ENCODE data around the gene METTL25B.

The METTL25B gene

DNA sequence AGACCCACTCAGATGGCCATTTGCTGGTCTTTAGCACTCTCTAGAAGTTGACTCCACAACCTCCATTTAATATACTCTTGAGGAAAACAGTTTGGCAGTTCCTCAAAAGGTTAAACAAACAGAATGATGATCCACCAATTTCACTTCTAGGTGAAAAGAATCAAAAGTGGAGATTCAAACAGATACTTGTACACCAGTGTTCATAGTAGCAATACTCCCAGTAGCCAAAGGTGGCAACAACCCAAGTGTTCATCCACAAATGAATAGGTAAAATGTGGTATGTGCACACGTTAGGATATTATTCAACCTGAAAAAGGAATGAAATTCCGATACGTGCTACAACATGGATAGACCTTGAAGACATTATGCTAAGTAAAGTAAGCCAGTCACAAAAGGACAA, 45.3 kb downstream of the METTL25B start:
- DNase-seq = no peak

DNA sequence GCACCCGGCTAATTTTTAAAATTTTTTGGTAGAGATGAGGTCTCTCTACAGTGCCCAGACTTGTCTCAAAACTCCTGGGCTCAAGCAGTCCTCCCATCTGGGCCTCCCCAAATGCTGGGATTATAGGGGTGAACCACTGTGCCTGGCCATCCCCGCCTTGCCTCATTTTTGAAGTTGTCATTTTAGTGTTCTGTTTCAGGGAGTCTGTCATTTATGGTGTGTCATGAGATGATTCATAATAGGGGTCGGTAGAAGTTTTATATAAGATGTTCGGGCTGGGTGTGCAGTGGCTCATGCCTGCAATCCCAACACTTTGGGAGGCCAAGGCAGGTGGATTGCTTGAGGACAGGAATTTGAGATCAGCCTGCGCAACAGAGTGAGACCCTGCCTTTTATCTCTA, 47.5 kb downstream of the METTL25B start:
- DNase-seq = no peak

DNA sequence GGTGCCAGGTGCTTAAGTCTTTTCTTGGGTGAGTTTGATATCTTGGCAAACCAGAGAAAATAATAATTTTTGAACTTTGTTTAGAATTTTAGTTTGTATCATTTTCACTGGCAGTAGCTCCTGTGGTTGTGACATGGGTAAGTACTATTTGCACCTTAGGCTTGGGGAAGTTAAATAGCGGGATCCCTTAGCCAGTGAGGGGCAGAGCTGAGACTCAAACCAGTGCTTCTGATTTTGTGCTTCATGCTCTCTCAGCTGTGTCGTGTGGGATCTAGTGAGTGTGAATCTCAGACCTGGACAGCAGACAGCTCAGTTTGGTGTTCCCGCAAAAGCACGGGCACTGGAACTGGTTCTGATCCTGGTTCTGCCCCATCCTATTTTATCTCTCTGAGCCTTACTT, 48.7 kb downstream of the METTL25B start:
- no peak for DNase-seq

DNA sequence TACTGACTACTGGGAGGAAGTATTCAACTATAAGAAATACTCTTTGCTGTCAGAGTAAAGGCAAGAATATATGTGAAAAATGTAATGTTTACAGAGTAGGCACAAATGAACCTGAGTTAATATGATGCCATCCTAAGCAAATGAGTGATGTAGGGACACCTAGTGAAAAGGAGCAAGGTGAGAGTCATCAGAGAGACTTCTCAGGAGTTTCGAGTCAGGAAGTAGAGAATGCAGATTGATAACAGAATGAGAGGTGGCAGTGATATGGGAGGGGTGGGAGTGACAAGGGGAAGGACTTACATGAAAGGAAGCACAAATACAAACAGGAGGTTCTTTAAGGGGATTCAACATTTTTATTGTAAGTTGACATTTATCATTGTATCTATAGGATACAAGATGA, 49.3 kb downstream of the METTL25B start:
- no peak for DNase-seq

DNA sequence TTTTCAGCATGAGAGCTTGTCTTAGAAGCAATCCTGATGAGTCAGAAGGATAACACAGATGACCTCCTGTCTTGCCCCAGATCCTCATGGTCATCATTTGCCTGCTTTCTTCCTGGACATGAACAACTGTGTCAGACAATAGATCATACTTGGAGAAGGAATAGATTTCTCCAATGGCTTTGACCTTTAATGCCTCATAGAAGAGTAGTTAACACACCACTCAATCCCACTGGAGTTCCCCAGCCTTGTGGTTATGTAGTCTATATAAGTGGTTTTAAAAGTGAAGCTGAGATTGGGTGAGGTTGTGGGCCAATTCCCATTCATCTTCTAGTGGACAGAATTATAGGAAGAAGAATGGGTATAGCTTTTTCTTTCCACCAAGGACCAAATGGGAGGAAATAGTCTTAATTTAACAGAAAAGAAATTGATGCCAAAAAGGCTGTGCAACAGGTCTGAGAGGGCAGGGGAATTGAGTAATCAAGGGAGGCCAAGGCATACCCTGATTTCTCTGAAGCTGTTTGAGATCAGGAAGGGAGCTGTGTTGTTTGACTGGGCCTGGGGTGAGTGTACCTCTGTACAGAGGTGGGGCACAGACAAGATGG, 53.4 kb downstream of the METTL25B start:
- no peak for DNase-seq

DNA sequence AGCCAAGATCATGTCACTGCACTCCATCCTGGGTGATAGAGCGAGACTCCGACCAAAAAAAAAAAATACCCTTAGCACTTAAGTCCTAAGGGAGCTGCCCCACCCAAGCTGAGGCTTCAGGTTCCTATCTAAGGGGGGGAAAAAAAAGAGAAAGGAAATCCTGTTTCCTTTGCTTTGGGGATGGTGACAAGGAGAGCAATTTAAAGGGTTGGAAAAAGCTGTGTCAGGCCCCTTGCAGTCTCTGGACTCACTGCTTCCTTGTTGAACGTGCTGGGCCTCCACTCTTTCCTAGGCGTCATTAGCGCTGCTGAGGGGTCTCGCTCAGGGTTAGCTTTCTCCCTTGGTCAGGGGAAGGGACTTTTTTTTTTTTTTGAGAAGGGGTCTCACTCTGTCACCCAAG, 57.2 kb downstream of the METTL25B start:
- DNase-seq = no peak
